IPS-18a (cell line): Measurements from ENCODE around the gene RPRD1B.

ENCODE experiments used
- H3K27ac ChIP-seq: one replicate; pipeline ENCODE4 v1.5.1; 2013; ENCODE audit warnings: low read length
- H3K27me3 ChIP-seq: one replicate; pipeline ENCODE4 v1.6.1; 2013; ENCODE audit warnings: mild to moderate bottlenecking, low read length; ENCODE audit not compliant: control insufficient read depth, insufficient read depth
- H3K36me3 ChIP-seq: one replicate; pipeline ENCODE4 v1.6.1; 2013; ENCODE audit warnings: low read depth, low read length; ENCODE audit not compliant: control insufficient read depth
- H3K4me1 ChIP-seq: one replicate; pipeline ENCODE4 v1.6.1; 2013; ENCODE audit warnings: low read depth, low read length; ENCODE audit not compliant: control insufficient read depth
- H3K4me3 ChIP-seq: one replicate; pipeline ENCODE4 v1.5.1; 2013; ENCODE audit warnings: low read length
- H3K9ac ChIP-seq: one replicate; pipeline ENCODE4 v1.6.1; 2013; ENCODE audit warnings: mild to moderate bottlenecking, low read length, moderate library complexity
- H3K9me3 ChIP-seq: one replicate; pipeline ENCODE4 v1.6.1; 2013; ENCODE audit warnings: low read depth, low read length; ENCODE audit not compliant: control insufficient read depth

The RPRD1B gene

DNA sequence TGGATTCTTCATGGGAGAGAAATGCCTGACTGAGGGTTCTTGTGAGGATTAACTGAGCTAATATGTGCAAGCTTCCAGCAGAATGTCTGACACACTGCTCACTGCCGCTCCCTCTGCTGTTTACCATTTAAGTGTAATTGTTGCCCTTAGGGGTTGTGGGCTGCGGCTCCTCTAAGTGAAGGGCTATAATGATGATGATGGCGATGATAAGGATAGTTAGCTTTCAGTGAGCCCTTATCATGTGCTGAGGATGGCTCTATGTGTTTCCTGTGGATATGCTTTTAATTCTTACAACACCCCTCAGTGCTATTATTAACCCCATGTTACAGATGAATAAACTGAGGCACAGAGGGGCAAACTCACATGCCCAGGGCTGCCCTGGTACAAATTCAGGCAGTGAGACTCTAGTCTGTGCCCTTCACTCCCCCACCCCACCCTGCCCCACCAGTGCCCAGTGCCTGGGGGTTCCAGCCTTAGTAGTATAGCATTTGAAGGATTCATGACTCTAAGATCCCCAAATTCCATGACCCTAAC, 98.1 kb downstream of the RPRD1B start:
- H3K27ac ChIP-seq = no peak overlapping the region
- H3K4me1 ChIP-seq = peaks cover 3% of the 10 kb centered on the region
- H3K9ac ChIP-seq = no peak overlapping the region
- no peaks in the 10 kb centered on the region for H3K36me3 ChIP-seq
- no peaks in the 10 kb centered on the region for H3K27me3 ChIP-seq
- no peak overlapping the region for H3K4me3 ChIP-seq
- no peaks in the 10 kb centered on the region for H3K9me3 ChIP-seq

DNA sequence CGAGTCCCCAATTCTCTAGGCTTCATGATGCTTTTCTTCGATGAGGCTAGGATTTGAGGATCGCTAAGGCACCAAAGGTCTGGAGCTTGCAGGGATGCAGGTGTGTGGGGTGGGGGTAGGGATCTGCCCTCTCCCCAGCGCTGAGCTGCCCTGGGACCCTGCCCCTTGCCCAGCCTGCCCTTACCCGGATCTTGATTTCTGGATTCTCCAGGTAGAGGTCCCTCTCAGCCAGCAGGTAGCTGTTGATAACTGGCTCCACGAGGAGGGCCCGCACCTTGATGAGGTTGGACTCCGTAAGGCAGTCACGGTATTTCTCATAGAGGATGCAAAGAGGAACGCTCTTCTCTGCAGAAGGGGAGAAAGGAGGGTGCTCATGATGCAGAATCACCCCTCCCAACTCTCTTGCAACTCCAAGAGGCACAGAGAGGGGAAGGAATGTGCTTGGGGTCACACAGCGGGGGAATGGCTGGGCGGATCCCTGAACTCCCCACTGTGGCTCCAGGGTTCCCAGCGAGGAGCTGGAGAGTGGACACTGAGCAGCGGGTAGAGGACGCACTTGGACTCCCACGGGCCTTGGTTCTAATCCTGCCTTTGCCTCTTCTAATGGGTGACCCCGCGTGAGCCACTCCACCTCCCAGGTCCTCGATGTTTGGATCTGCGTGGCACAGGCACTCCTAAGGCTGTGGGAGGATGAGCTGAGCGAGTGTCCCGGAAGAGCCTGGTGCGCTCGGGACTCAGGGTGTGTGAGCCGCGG, 98.8 kb downstream of the RPRD1B start:
- no peak overlapping the region for H3K4me3 ChIP-seq
- peaks cover 3% of the 10 kb centered on the region for H3K4me1 ChIP-seq
- no peaks in the 10 kb centered on the region for H3K36me3 ChIP-seq
- no peaks in the 10 kb centered on the region for H3K9me3 ChIP-seq
- H3K27ac ChIP-seq = no peak overlapping the region
- no peaks in the 10 kb centered on the region for H3K27me3 ChIP-seq
- H3K9ac ChIP-seq = no peak overlapping the region

DNA sequence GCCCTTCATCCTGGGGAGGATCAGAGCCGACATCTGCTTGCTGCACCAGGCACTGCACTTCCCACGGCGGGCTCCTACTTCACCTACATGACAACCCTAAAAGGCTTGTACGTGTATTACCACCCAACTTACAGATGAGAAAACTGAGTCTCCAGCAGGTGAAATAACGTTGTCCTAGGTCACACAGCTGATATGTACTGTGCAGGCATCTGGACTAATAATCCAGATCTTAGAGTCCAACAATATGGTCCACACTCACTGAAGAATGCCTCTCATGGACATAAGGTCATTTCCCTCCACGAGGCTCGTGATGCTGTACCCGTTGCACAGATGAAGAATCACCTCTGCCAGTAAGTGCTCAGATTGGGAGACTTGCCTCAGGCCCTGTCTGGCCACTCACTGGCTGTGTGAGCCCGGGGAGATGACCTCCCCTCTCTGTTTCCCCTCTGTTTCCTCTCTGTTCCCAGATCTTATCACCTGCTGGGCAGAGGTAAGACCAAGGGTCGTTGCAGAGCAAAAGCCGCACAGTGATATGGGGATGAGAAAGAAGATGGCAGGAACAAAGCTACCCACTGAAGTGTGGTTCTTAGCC, 99.5 kb downstream of the RPRD1B start:
- H3K36me3 ChIP-seq = no peaks in the 10 kb centered on the region
- no peaks in the 10 kb centered on the region for H3K9me3 ChIP-seq
- H3K9ac ChIP-seq = no peak overlapping the region
- no peak overlapping the region for H3K4me3 ChIP-seq
- H3K27ac ChIP-seq = no peak overlapping the region
- no peaks in the 10 kb centered on the region for H3K27me3 ChIP-seq
- peaks cover 3% of the 10 kb centered on the region for H3K4me1 ChIP-seq

DNA sequence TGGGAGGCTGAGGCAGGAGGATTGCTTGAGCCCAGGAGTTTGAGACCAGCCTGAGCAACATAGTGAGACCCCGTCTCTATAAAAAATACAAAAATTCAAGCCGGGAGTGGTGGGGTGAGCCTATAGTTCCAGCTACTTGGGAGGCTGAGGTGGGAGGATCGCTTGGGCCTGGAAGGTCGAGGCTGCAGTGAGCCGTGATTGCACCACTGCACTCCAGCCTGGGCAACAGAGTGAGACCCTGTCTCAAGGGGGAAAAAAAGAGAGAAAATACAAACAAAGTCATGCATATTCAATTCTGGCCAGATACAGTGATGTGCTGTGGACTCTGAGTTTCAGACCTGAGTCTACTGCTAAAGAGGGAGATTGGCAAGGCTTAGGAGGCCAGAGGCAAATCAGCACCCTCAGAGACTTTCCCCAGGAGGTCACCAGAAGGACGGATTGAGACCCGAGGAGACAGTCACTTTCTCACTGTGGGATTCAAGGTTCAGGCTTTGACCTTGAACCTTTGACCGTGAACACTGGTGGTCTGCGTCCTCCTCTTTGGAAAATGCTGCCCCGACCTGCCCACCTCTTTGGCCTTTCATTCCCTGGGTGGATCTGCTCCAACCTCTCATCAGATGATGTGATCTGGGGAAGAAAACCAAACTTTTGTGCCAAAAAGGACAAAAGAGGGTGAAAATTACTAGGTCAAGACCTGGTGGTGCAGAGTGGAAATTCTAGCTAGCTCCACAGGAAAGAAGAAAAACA, 100.3 kb downstream of the RPRD1B start:
- H3K4me3 ChIP-seq = no peak overlapping the region
- H3K27me3 ChIP-seq = no peaks in the 10 kb centered on the region
- peaks cover 3% of the 10 kb centered on the region for H3K4me1 ChIP-seq
- H3K9ac ChIP-seq = no peak overlapping the region
- H3K27ac ChIP-seq = no peak overlapping the region
- H3K9me3 ChIP-seq = no peaks in the 10 kb centered on the region
- no peaks in the 10 kb centered on the region for H3K36me3 ChIP-seq

GRCh38 chr20:38134427-38135270, 101.1 kb downstream of the RPRD1B start:
- Histone ChIP-seq H3K27ac (no peak overlapping the region), H3K9me3 (no peaks in the 10 kb centered on the region), H3K27me3 (no peaks in the 10 kb centered on the region), H3K36me3 (no peaks in the 10 kb centered on the region), H3K4me3 (no peak overlapping the region), H3K9ac (no peak overlapping the region), H3K4me1 (peaks cover 3% of the 10 kb centered on the region)

GRCh38 chr20:38135271-38135650, 101.7 kb downstream of the RPRD1B start:
- H3K27ac ChIP-seq = no peak overlapping the region
- H3K36me3 ChIP-seq = no peaks in the 10 kb centered on the region
- no peaks in the 10 kb centered on the region for H3K9me3 ChIP-seq
- peaks cover 3% of the 10 kb centered on the region for H3K4me1 ChIP-seq
- H3K27me3 ChIP-seq = no peaks in the 10 kb centered on the region
- H3K9ac ChIP-seq = no peak overlapping the region
- no peak overlapping the region for H3K4me3 ChIP-seq

- H3K27ac ChIP-seq = no peak overlapping the region
- no peaks in the 10 kb centered on the region for H3K27me3 ChIP-seq
- H3K9me3 ChIP-seq = no peaks in the 10 kb centered on the region
- H3K36me3 ChIP-seq = no peaks in the 10 kb centered on the region
- peaks cover 3% of the 10 kb centered on the region for H3K4me1 ChIP-seq
- H3K9ac ChIP-seq = no peak overlapping the region
- H3K4me3 ChIP-seq = no peak overlapping the region
These were observed 102.3 kb downstream of the RPRD1B start for GRCh38 chr20:38135651-38136420.

- Histone ChIP-seq H3K4me1 (peaks cover 3% of the 10 kb centered on the region), H3K27ac (no peak overlapping the region), H3K9me3 (no peaks in the 10 kb centered on the region), H3K27me3 (no peaks in the 10 kb centered on the region), H3K9ac (no peak overlapping the region), H3K4me3 (no peak overlapping the region), H3K36me3 (no peaks in the 10 kb centered on the region)
These were observed 103.1 kb downstream of the RPRD1B start for GRCh38 chr20:38136421-38137245.

GRCh38 chr20:38137441-38138037, 104.0 kb downstream of the RPRD1B start:
- Histone ChIP-seq H3K4me3 (no peak overlapping the region), H3K36me3 (no peaks in the 10 kb centered on the region), H3K27me3 (no peaks in the 10 kb centered on the region), H3K4me1 (peaks cover 3% of the 10 kb centered on the region), H3K9me3 (no peaks in the 10 kb centered on the region), H3K27ac (no peak overlapping the region), H3K9ac (no peak overlapping the region)
